HCT116 (cell line): ENCODE measurements around the gene PTS.

Experiments
- EZH2phosphoT487 ChIP-seq: fragments of 200-600 bp; IDR thresholded peaks from 2 replicates; pipeline ENCODE4 v1.6.1; 2018; ENCODE audit warnings: antibody characterized with exemption, borderline replicate concordance
- JUND ChIP-seq: IDR thresholded peaks from 2 replicates; pipeline ENCODE4 v1.6.1; 2012
- POLR2A ChIP-seq: IDR thresholded peaks from 2 replicates; pipeline ENCODE4 v1.7.0; 2011; ENCODE audit warnings: borderline replicate concordance; ENCODE audit not compliant: insufficient read depth, insufficient read length; ENCODE audit errors: extremely low read depth
- POLR2AphosphoS5 ChIP-seq: IDR thresholded peaks from 2 replicates; pipeline ENCODE4 v1.6.1; 2011; ENCODE audit warnings: mild to moderate bottlenecking, low read depth, low read length, moderate library complexity
- RAD21 ChIP-seq: IDR thresholded peaks from 2 replicates; pipeline ENCODE4 v1.6.1; 2012; ENCODE audit warnings: low read depth, mild to moderate bottlenecking
- TF ChIP-seq, protein P1 (sequence below): IDR thresholded peaks from 2 replicates; pipeline ENCODE4 v1.6.1; 2012
- TF ChIP-seq, protein P2 (sequence below): IDR thresholded peaks from 2 replicates; pipeline ENCODE4 v1.6.1; 2012; ENCODE audit warnings: low read depth
- TF ChIP-seq, protein P3 (sequence below), 3 experiments: fragments of 200-600 bp in 1 of 3; sonication (generic) in 1 of 3; IDR thresholded peaks in 2 of 3; conservative IDR thresholded peaks in 1 of 3; 2 replicates each; pipeline ENCODE4 v1.5.1; 2012 to 2017; ENCODE audit warnings: low read depth in 2 of 3, low read length in 2 of 3, antibody characterized with exemption in 1 of 3, borderline replicate concordance in 1 of 3, control low read depth in 1 of 3, mild to moderate bottlenecking in 1 of 3, mixed read lengths in 1 of 3, mixed run types in 1 of 3, moderate library complexity in 1 of 3; ENCODE audit not compliant: insufficient read depth in 1 of 3

DNA sequence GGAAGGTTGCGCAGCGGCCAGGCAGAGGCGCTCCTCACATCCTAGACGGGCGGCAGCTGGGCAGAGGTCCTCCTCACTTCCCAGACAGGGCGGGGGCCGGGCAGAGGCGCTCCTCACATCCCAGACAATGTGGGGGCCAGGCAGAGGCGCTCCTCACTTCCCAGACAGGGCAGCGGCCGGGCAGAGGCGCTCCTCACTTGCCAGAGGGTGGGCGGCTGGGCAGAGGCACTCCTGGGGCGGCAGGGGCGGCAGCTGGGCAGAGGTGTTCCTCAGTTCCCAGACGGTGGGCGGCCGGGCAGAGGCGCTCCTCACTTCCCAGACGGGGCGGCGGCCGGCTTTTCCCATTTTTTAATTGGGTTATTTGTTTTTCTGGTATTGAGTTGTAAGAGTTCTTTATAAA lies 20.2 kb upstream of the PTS start:
- TF ChIP-seq RAD21 (no peak), POLR2AphosphoS5 (no peak), EZH2phosphoT487 (no peak), POLR2A (no peak), JUND (no peak)
- TF ChIP-seq, protein P1, sequence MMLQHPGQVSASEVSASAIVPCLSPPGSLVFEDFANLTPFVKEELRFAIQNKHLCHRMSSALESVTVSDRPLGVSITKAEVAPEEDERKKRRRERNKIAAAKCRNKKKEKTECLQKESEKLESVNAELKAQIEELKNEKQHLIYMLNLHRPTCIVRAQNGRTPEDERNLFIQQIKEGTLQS = no peak
- TF ChIP-seq, protein P2, sequence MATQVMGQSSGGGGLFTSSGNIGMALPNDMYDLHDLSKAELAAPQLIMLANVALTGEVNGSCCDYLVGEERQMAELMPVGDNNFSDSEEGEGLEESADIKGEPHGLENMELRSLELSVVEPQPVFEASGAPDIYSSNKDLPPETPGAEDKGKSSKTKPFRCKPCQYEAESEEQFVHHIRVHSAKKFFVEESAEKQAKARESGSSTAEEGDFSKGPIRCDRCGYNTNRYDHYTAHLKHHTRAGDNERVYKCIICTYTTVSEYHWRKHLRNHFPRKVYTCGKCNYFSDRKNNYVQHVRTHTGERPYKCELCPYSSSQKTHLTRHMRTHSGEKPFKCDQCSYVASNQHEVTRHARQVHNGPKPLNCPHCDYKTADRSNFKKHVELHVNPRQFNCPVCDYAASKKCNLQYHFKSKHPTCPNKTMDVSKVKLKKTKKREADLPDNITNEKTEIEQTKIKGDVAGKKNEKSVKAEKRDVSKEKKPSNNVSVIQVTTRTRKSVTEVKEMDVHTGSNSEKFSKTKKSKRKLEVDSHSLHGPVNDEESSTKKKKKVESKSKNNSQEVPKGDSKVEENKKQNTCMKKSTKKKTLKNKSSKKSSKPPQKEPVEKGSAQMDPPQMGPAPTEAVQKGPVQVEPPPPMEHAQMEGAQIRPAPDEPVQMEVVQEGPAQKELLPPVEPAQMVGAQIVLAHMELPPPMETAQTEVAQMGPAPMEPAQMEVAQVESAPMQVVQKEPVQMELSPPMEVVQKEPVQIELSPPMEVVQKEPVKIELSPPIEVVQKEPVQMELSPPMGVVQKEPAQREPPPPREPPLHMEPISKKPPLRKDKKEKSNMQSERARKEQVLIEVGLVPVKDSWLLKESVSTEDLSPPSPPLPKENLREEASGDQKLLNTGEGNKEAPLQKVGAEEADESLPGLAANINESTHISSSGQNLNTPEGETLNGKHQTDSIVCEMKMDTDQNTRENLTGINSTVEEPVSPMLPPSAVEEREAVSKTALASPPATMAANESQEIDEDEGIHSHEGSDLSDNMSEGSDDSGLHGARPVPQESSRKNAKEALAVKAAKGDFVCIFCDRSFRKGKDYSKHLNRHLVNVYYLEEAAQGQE = no peak
- TF ChIP-seq, protein P3, sequence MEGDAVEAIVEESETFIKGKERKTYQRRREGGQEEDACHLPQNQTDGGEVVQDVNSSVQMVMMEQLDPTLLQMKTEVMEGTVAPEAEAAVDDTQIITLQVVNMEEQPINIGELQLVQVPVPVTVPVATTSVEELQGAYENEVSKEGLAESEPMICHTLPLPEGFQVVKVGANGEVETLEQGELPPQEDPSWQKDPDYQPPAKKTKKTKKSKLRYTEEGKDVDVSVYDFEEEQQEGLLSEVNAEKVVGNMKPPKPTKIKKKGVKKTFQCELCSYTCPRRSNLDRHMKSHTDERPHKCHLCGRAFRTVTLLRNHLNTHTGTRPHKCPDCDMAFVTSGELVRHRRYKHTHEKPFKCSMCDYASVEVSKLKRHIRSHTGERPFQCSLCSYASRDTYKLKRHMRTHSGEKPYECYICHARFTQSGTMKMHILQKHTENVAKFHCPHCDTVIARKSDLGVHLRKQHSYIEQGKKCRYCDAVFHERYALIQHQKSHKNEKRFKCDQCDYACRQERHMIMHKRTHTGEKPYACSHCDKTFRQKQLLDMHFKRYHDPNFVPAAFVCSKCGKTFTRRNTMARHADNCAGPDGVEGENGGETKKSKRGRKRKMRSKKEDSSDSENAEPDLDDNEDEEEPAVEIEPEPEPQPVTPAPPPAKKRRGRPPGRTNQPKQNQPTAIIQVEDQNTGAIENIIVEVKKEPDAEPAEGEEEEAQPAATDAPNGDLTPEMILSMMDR (IDR thresholded peaks at IDR 0.05 in 2 of 3, conservative IDR thresholded peaks at IDR 0.05 in 1 of 3; ENCODE audit: borderline replicate concordance in 1 of 3, insufficient read depth in 1 of 3, low read depth in 2 of 3, low read length in 2 of 3) = no peak
